ENCODE data around the gene RIPOR2.
"Not testable (repeated sequence)": the region's sequence is repeated elsewhere in the genome, so short reads cannot be mapped to it uniquely, and the experiment has no call there.

RIPOR2 gene

DNA sequence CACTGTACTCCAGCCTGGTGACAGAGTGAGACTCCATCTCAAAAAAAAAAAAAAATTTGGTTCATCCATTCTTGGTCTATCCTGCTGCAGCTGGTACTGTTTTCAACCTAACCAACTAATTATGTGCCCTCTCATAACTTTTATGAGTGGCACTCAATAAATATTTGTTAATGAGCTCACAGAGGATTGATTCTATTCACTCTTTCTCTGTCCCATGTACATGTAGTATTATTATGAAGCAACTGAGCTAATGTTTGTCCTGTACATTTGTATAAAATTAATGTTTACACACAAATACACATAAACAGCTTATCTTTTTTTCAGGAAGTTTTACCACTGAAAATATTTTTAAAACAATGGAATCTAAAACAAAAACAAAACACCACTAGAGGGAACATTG is 10.1 kb downstream of the RIPOR2 start:
- no peak for DNase-seq (ENCODE audit: low read depth in 2 of 2)

DNA sequence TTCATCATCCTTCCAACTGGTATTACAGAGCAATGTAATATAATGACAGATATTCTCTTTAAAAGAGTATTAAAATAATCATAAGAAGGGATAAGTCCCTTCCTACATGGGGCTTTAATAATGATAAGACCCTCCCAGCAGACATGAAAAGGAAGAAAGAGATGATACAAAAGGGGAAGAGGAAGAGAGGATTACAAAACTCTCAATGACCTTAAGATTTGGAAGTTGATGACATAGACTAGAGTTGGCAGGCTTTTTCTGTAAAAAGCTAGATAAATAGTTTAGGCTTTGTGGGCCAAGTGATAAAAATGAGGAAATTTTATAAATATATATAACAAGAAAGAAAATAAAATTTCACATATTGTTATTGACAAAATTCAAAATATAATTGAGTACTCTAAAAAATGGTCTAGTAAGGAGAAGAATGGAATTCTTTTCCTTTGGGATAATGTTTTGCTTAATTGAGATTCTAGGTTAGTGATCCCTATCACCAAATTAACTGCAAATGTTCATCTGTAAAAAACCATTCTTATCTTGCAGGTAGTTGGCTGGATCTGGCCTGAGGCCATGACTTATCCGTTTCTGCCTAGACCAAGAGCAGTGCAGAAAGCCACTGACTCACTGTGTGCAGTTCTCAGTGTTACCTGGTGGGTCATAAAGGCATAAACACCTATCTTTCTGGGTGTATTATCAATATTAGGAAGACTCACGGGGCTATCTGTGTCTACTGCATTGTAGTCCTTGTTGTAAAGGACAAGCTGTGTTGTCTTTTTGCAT is 11.0 kb downstream of the RIPOR2 start:
- no peak for DNase-seq (ENCODE audit: low read depth in 2 of 2)

DNA sequence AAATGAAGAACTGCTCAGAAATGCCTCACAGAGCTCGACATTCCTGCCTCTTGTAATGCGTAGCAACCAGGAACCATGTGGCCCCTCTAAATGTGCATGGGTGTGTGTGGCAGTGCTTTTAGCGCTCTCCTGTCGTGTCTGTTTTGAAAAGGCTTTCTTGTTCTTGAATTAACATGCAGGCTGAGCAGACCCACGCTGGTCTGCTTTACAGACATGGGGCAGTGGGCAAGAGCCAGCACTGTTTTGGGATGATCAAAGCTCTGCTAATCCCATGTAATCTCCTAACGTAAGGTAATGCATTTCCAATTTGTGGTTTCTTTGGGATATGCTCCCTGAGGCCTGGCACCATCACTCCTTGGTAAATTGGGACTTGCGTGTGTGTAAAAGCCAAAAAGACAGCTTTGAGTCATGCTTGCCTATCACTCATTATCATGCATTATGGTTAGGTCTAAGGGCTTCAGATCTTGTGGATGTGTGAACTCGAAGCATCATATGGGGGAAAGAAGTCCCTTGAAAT is 11.8 kb downstream of the RIPOR2 start:
- no peak for DNase-seq (ENCODE audit: low read depth in 2 of 2)

DNA sequence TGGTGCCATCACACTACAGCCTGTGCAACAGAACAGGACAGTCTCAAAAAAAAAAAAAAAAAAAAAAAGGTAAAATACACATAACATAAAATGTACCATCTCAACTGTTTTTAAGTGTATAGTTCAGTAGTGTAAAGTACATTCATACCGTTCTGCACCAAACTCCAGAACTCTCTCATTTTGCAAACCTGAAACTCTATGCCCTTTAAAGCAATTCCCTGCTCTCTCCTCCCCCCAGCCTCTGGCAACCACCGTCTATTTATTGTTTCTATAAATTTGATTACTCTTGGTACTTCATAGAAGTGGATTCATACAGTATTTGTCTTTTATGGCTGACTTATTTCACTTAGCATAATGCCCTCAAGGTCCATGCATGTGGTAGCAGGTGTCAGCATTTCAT is 12.9 kb downstream of the RIPOR2 start:
- no peak for DNase-seq (ENCODE audit: low read depth in 2 of 2)

DNA sequence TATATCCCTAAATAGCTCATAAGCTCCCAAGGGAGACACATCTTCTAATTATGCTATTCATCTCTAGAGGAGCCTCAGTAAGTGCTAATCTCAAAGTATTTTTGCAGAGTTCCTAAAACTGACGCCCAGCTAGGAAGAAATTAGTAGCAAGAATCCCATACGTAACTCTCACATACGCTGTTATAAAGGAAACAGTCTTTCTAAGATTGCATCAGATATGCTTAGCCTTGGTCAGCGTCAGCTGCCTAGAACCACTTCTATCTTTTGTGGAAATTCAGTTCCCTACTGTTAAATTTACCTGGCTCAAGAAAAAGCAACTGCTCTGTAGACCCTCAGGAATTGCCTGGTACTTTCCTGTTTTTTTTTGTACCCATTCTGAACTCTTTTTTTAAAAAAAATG is 13.6 kb downstream of the RIPOR2 start:
- DNase-seq (ENCODE audit: low read depth in 2 of 2) = no peak

DNA sequence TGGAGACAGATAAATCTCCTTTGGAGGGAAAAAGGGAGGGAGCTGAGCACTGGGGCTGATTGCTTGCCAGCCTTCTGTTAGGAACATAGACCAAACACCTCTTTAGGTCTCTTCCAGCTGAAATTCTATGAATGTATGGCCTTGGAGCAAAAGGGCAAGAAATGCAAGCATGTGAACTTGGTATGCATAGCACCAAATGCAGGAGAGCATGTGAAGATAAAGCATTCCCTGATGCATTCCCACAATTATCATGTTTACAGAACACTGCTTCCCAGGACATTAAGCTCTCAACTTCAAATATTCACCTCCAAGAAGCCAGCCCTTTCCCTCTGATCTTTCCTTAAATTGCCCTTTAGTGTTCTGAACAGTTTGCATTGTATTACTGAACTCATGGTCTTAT is 15.6 kb downstream of the RIPOR2 start:
- no peak for DNase-seq (ENCODE audit: low read depth in 2 of 2)

DNA sequence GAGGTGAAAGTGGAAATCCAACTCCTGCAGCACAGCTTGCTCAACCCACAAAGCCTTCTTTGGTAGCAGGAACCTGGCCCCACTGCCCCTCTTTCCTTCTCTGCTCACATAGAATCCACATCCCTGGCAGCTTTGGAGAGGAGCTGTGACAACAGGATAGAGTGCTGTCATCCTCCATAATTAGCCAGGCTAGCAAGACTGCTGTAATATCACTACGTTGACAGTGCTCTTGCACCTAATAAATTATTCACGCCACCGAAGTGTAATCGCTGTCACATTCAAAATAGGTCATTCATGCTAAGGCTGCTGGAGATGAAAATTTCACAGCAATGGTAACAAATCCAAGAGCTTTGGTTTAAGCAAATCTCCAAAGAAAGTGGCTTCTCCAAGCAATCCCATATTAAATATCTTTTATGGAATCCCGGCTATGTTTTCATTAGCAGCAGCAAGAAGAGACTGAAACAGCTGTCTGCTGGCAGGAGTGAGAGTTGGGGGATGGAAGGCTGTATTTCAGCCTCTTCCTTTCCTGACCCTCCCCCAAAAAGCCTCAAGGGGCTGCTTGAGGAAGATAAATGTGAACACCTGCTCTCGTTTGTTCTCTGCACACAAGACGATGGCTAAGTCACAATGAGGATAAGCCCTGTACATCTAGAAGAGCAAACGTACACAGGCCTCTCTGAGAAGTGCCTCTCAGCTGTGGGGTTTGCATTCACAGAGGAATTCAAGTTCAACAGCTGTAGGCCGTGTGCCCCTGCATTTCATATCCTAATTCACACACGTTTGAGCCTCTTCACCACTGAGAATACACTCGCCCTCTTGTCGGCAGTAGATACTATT is 16.5 kb downstream of the RIPOR2 start:
- no peak for DNase-seq (ENCODE audit: low read depth in 2 of 2)

DNA sequence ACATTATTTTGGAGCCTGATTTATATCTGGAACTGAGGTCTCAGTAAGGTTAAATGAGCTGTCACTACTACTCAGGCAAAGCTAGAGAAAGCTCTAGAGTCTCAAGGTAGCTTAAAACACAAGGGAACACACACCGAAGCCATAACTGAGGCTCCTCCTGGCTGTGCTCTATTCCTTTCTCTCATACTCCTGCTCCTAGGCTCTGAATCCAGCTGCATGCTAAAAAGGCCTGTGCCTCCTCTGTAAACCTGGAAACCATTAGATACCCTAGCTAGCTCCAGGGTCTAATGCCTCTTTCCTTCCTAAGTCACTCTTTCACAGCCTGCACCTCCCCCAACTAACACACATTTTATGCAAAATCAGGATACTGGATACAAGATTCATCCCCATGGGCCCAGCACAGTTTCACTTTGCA is 17.1 kb downstream of the RIPOR2 start:
- no peak for DNase-seq (ENCODE audit: low read depth in 2 of 2)

DNA sequence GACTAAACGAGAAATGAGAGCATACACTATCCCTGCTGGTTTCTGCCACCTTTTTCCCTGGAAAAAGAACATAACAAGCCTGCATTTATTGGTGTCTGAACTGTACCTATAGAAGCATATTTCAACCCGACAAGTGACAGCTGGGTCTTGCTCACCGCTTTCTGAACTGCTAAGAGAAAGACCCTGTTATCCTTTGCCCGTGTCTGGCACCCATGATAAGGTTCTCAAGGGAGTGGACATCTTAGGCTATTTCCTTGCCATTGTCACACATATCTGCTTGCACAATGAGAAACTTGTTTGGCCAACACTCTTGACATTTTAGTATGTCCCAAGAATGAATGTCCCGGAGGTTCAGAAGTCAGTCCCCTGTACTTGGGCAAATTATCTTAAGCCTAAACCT is 19.3 kb downstream of the RIPOR2 start:
- no peak for DNase-seq (ENCODE audit: low read depth in 2 of 2)

DNA sequence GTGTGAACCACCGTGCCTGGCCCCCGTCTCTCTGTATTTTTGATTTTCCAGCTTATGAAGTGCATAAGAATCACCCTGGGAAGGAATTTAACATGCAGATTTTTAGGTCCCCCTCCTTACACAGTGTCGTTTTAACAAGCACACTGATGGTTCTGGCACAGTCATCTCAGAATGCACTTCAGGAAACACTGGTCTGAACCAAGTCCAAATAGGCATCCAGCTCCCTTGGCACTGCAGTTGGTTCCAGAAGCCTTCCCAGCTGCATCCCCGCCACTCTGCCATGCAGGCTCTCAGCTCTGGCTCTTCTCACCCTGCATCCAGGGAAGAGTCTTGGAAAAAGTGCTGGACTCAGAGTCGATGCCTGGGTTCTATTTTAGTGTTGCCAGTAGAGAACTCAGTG is 20.1 kb downstream of the RIPOR2 start:
- no peak for DNase-seq (ENCODE audit: low read depth in 2 of 2)

DNA sequence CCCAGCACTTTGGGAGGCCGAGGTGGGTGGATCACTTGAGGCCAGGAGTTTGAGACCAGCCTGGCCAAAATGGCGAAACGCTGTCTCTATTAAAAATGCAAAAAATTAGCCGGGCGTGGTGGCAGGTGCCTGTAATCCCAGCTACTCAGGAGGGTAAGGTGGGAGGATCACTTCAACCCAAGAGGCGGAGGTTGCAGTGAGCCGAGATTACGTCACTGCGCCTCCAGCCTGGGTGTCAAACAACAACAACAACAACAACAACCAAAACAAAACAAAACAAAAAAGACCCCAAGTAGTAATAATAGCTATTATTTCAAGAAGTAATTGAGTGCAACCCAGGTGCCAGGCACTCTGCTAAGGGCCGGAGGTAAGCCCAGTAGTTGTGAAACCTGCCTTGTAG is 21.7 kb downstream of the RIPOR2 start:
- DNase-seq (ENCODE audit: low read depth in 2 of 2) = not testable (repeated sequence)

DNA sequence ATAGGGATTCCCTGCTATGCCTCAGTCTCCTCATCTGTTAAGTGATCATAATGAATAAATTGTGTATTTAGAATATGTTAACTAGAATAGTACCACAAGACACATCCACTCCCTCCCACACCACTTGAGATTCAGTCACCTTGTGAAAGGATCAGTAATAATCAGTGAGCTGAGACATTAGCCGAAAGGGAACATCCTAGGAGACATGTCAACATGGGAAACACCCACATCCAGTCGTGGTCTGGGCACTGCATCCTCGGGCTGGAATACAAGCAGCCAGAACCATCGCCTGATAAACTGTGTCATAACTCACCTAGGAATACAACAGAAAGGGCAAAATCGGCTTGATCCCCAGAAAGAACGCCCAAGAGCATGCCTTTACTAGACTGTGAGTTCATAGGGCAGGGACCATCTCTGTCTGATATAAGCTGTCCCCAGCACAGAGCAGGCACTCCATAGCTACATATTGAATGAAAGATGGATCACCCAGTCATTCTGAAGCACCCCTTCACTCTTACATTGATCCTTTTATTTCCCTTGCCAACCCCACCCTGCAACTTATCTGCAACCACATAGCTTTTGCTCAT is 23.9 kb downstream of the RIPOR2 start:
- no peak for DNase-seq (ENCODE audit: low read depth in 2 of 2)

DNA sequence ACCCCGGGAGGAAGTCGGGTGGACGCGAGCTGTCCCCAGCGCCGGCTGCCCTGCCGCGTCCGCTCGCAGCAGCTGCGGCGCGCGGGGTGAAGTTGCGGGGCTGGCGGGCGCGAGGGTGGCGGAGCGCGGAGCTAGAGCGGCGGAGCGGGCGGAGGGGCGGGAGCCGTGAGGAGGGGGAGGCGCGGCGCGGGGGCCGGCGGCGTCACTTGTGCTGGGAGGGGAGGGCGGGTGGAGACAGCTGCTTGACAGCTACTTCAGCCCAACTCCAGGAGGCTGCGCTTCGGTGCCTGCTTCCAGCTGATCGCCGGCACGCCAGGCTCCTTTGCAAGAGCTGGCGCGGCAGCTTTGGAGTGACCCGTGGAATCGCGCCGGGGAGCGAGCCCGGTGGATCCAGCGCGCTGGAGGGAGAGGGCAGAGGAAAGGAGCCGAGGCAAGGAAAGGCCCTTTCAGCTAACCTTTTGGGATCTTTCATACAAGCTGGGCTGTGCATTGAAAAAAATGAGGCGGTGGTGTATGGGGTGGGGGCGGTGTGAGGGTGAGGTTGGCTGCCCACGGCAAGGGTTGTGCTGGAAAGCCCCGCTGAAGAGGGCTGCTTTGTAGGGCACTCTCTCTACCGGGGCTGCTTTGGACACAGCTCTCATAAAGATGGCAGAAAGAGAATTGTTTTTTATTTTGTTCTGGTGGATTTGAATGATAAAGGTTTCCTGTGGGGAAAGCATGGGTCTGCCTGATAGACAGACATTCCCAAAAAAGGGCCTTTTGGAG is 24.6 kb downstream of the RIPOR2 start:
- DNase-seq (ENCODE audit: low read depth in 2 of 2) = no peak

DNA sequence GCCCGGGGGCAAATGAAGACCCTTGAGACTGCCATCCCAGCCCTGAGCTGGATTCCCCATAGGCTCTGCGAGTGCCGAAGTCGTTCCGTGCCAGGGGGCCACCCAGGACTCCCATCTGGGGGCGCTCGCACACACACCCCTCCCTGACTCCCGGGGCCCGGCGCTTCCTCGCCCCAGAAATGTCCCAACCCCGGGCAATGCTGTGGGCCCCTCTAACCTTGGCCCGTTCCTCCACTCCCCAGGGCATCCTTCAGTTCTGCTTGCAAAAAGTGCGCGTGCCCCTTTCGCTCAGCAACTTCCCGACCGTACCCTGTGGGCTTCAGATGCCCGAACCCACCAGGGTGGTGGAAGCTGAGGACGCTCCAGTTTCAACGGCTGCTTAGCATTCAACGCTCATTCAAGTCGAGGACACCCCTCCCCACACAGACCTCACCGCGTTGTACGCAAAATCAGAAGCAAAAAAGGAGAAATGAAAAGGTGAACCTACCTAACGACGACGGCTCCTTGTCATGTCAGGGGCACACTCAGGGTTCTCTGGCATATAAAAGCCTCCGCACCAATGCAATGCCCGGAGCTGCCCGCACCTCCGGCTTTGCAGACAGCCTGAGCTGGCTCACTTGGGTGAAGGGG is 25.3 kb downstream of the RIPOR2 start:
- no peak for DNase-seq (ENCODE audit: low read depth in 2 of 2)

DNA sequence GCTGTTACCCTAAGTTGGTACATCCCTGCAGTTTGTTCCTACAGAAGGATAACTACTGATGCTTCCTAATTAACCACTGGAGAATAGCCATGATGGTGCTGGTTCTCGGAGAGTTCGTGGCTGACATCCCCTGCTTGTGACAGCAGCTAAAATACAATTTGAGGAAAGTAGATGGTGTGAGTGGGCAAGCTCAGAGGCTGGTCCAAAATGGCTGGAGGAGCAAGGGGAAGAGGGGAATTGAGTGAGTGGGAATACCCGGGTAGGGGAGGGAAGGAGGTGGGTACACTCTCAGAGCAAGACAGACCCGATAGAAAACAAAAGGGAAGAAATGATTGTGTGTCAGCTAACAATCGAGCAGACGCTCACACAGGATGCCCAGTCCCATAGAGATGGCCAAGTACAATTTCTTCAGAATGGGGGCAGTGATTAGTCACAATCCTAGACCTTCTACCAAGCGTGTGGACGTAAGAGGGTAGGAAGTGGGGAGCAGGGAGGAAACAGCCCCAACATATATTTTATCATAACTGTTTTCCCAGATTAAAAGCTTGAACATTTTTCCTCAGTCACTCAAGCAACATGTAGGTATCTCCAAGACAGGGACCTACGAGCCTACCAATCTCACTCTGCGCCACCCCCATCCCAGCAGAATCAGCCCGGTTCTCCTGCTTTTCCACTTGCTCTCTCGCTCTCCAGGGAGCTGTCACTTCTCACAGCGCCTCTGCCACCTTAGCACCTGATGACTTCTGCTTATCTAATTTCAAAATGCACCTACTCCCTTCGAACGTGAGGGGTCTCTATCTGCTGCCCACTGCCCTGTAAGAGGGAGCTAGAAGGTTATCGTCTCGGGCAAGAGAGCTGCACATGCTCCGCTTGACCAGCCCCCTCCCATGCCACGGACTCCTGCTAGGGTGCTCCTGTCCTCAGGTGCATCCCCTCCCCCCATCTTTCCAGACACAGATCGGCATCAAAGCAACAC is 26.2 kb downstream of the RIPOR2 start:
- no peak for DNase-seq (ENCODE audit: low read depth in 2 of 2)

DNA sequence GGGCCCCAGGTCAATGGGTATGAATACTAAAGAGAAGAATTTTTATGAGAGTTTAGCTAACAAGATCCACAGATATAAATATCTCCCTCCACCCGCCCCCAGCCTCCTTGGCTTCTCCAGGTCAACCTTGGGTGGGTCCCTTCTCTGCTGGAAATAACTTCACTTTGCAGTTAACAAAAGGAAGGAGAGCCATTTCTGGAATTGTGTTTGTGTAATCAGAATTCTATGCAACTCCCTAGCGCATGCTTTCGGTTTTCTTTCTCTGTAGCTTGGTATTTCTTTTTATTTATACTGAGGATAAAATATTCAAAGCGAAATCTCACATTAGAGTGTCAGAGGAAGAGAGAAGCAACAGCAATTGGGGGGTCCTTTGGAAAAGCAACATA is 27.1 kb downstream of the RIPOR2 start:
- no peak for DNase-seq (ENCODE audit: low read depth in 2 of 2)

DNA sequence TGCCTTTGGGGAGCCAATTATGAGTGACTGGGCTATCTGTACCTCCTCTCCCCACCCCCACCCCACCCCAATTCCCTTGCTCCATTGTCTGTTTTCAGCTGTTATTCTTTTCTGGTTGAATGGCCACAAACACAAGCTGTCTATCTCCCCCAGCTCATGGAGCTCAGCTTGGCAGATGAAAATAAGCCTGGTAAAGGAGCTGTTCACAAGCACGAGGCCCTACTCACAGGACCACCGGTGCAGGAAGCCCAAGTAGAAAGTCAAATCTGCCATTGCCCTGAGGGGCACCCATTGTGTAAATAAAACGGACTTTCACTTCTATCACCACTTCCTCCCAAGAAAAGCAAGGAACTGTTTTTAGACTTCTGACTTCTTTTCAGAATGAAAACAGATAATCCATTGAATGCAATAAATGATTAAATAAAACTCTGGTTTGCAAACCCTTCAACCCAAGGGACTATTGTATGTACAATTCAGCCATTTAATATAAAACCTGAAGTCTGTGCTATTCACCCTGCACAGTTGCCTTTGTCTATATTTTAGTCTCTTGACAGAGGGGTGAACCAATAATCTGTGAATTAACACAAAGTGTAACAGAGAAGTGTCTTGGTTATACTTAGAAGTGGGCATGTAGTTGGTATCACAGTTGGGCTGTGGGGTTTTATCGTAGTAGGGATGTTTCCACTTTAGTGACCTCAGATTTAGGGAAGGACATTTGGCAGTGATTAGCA is 27.7 kb downstream of the RIPOR2 start:
- DNase-seq (ENCODE audit: low read depth in 2 of 2) = no peak

DNA sequence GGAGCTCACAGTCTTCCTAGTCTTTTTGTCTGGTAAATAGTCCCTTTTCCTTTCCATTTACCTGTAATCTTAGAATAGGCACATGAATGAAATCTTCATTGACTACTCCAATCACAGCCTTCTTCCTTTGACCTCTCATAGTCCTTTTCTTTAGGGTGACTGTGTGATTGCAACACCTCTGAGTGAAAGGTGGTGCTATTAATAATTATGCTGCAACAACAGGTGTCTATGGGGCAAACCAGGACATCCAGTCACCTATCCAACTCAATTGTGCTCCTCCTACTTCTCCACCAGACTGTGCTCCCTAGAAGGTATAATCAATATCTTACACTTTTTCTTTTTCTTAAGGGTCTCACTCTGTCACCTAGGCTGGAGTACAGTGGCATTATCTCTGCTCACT is 29.4 kb downstream of the RIPOR2 start:
- no peak for DNase-seq (ENCODE audit: low read depth in 2 of 2)

DNA sequence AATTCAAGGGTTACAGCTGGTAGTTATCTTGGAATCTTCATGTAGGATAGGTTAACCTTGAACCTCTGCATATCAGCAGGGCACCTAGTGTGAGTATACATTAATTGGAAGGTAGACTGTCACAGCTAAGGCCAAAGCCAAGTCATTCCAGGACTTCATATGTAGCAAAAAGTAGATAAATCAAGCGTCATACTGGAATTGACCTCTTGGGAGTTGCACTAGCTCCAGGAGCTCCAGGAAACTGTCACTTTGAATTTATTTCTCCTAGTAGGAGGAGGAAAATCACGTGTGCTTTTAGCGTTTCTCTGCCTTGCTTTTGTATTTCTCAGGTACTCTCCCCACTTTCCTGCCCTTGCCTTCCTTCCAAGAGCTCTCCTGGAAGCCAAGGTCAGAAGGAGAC is 30.3 kb downstream of the RIPOR2 start:
- no peak for DNase-seq (ENCODE audit: low read depth in 2 of 2)

DNA sequence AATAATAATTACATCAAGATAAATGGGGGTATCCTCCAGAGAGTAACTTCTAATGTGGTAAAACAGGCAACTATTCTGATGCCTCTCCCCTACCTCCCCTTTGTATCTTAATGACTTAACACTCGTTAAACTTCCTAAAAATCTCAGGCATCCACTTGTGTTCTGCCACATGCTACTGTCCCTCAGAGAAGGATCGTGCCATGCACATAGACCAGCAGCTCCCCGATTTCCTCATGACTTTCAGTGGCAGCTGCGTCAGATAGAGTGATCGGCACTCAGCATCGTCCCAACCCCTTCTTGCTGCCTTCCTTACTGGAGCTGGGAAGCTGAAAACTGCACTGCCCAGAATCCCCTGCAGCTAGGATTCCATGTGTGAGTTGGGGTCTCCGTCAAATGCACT is 32.1 kb downstream of the RIPOR2 start:
- DNase-seq (ENCODE audit: low read depth in 2 of 2) = no peak

Data from activated CD4-positive, alpha-beta T cell treated with anti-CD3 and anti-CD28 coated beads for 24 hours (primary cell).